GM23338 (cell line): ENCODE data around the gene WNT1. TPM values are rescaled to one million over a fixed set of nuclear protein-coding genes. Genes with fewer than 3 reads are reported as not detected.

ENCODE experiments used
- ATAC-seq: fragments of 200-7000 bp; cut with Tn5 transposase; 3 replicates; pipeline ENCODE4 v1.9.1; 2020
- DNase-seq: peaks from one replicate; pipeline ENCODE4 v3.0.0-alpha.2; 2015; ENCODE audit warnings: low spot score
- H2AFZ ChIP-seq: fragments of 200-600 bp; sonication (generic); 2 replicates; pipeline ENCODE4 v1.8.0; 2016; ENCODE audit warnings: antibody characterized with exemption, mild to moderate bottlenecking, moderate library complexity
- H3F3A ChIP-seq: fragments of 200-600 bp; sonication (generic); replicated peaks from 2 replicates; pipeline ENCODE4 v1.8.0; 2017; ENCODE audit warnings: antibody characterized with exemption, mixed run types, low read depth
- H3K27ac ChIP-seq: fragments of 200-600 bp; sonication (generic); 2 replicates; pipeline ENCODE4 v1.6.1; 2016; ENCODE audit warnings: low read depth
- H3K27me3 ChIP-seq: fragments of 200-600 bp; sonication (generic); 2 replicates; pipeline ENCODE4 v1.8.0; 2016; ENCODE audit warnings: mild to moderate bottlenecking, mixed run types, moderate library complexity; ENCODE audit not compliant: insufficient read depth
- H3K36me3 ChIP-seq: fragments of 200-600 bp; sonication (generic); 2 replicates; pipeline ENCODE4 v1.8.0; 2016; ENCODE audit warnings: mild to moderate bottlenecking; ENCODE audit not compliant: insufficient read depth
- H3K4me1 ChIP-seq: fragments of 200-600 bp; sonication (generic); 2 replicates; pipeline ENCODE4 v1.8.0; 2016; ENCODE audit warnings: mild to moderate bottlenecking, moderate library complexity; ENCODE audit not compliant: insufficient read depth
- H3K4me2 ChIP-seq: fragments of 200-600 bp; sonication (generic); 2 replicates; pipeline ENCODE4 v1.7.1; 2017; ENCODE audit warnings: mixed run types
- H3K4me3 ChIP-seq: fragments of 200-600 bp; sonication (generic); 2 replicates; pipeline ENCODE4 v1.6.1; 2016; ENCODE audit warnings: mixed run types
- H3K79me2 ChIP-seq: fragments of 200-600 bp; sonication (generic); replicated peaks from 2 replicates; pipeline ENCODE4 v1.8.0; 2017; ENCODE audit warnings: mild to moderate bottlenecking; ENCODE audit not compliant: insufficient read depth
- H3K9me2 ChIP-seq: fragments of 200-600 bp; sonication (generic); 2 replicates; pipeline ENCODE4 v1.8.0; 2017; ENCODE audit not compliant: insufficient read depth
- H4K20me1 ChIP-seq: fragments of 200-600 bp; sonication (generic); replicated peaks from 2 replicates; pipeline ENCODE4 v1.8.0; 2017; ENCODE audit warnings: mild to moderate bottlenecking; ENCODE audit not compliant: insufficient read depth
- H3K27ac Mint-ChIP-seq: 2 replicates; pipeline ENCODE4 v1.8.0; 2020; ENCODE audit warnings: inconsistent platforms, mild to moderate bottlenecking, moderate library complexity, mixed read lengths
- H3K27me3 Mint-ChIP-seq: 3 replicates; pipeline ENCODE4 v1.8.0; 2022; ENCODE audit warnings: low read depth, mild to moderate bottlenecking, moderate library complexity, mixed read lengths, inconsistent platforms; ENCODE audit not compliant: insufficient read depth, poor library complexity
- H3K36me3 Mint-ChIP-seq: 3 replicates; pipeline ENCODE4 v1.8.0; 2021; ENCODE audit warnings: low read depth, mild to moderate bottlenecking, inconsistent platforms, moderate library complexity, mixed read lengths
- H3K4me1 Mint-ChIP-seq: 3 replicates; pipeline ENCODE4 v1.8.0; 2020; ENCODE audit warnings: mild to moderate bottlenecking, inconsistent platforms, mixed read lengths
- H3K4me3 Mint-ChIP-seq: 3 replicates; pipeline ENCODE4 v1.8.0; 2021; ENCODE audit warnings: moderate library complexity, mild to moderate bottlenecking, inconsistent platforms, mixed read lengths
- H3K9me3 Mint-ChIP-seq: 3 replicates; pipeline ENCODE4 v1.8.0; 2020; ENCODE audit warnings: moderate library complexity, mild to moderate bottlenecking, inconsistent platforms, mixed read lengths
- CREB1 ChIP-seq: fragments of 250-450 bp; sonication (Bioruptor Pico); IDR thresholded peaks from 2 replicates; pipeline ENCODE4 v1.5.0; 2020; ENCODE audit warnings: low read depth, mild to moderate bottlenecking, moderate library complexity
- EZH2 ChIP-seq: fragments of 200-600 bp; sonication (generic); IDR thresholded peaks from one replicate; pipeline ENCODE4 v1.8.0; 2017; ENCODE audit warnings: antibody characterized with exemption, mild to moderate bottlenecking, low read depth; ENCODE audit not compliant: unreplicated experiment
- EZH2phosphoT487 ChIP-seq: fragments of 200-600 bp; sonication (generic); IDR thresholded peaks from one replicate; pipeline ENCODE4 v1.8.1; 2018; ENCODE audit warnings: antibody characterized with exemption; ENCODE audit not compliant: unreplicated experiment
- ZNF114 ChIP-seq: fragments of 250-450 bp; sonication (Bioruptor Pico); IDR thresholded peaks from 2 replicates; pipeline ENCODE4 v1.5.0; 2020; ENCODE audit warnings: mild to moderate bottlenecking, moderate library complexity
- ZNF331 ChIP-seq: fragments of 250-450 bp; sonication (Bioruptor Pico); IDR thresholded peaks from 2 replicates; pipeline ENCODE4 v1.5.0; 2020; ENCODE audit warnings: low read depth, mild to moderate bottlenecking, moderate library complexity
- polyA plus RNA-seq: library from polyadenylated mRNA; unstranded; fragments of >200 nt; fragmentation: Nextera tagmentation; extraction: Ambion mirVana; gene quantifications from 2 replicates; pipeline ENCODE4 v1.2.1, GENCODE V29; 2016
- total RNA-seq: library from RNA; depleted of rRNA; stranded (reverse); fragments of >200 nt; shearing (Covaris generic); gene quantifications from 2 replicates; pipeline ENCODE4 v1.2.3, GENCODE V29; 2014
- TF ChIP-seq, protein P1 (sequence below), 2 experiments: fragments of 200-600 bp in 1 of 2; sonication (generic) in 1 of 2; conservative IDR thresholded peaks; 2 replicates each; pipeline versions ENCODE4 v1.5.1 to v1.6.1; 2016 to 2017; ENCODE audit warnings: antibody characterized with exemption in 2 of 2, low read depth in 2 of 2, mild to moderate bottlenecking in 2 of 2, moderate library complexity in 1 of 2

WNT1 gene
- total and polyA plus RNA-seq, 2 experiments from 2014 or later: not detected

- no peak overlapping the region for H3K27ac Mint-ChIP-seq
- Histone ChIP-seq H3K36me3 (no peaks in the 10 kb centered on the region), H3K4me2 (peak overlapping the region; percentile 88), H3K9me2 (no peaks in the 10 kb centered on the region), H3F3A (peaks cover 24% of the 10 kb centered on the region), H3K79me2 (no peaks in the 10 kb centered on the region), H3K4me3 (peak overlapping the region; percentile 55), H3K4me1 (peaks cover 59% of the 10 kb centered on the region), H4K20me1 (peaks cover 12% of the 10 kb centered on the region; the same call in 1 of the 2 replicates), H3K27me3 (peaks cover 88% of the 10 kb centered on the region), H2AFZ (no peak overlapping the region), H3K27ac (no peak overlapping the region)
- no peaks in the 10 kb centered on the region; the same call in 1 of the 3 replicates for H3K36me3 Mint-ChIP-seq
- TF ChIP-seq EZH2 (peak; percentile 55), EZH2phosphoT487 (no peak)
- peaks cover 67% of the 10 kb centered on the region for H3K4me1 Mint-ChIP-seq
- peaks cover 80% of the 10 kb centered on the region for H3K27me3 Mint-ChIP-seq
- H3K9me3 Mint-ChIP-seq: no peaks in the 10 kb centered on the region; the same call in 2 of the 3 replicates
- peak; percentile 63 for DNase-seq
- ATAC-seq: peak; percentile 12
- H3K4me3 Mint-ChIP-seq: peak overlapping the region; percentile 1
Observed at GRCh38 chr12:48969160-48969771, 8.9 kb upstream of the WNT1 start.

GRCh38 chr12:48969833-48970701 is 8.1 kb upstream of the WNT1 start:
- Mint-ChIP-seq H3K27me3 (peaks cover 88% of the 10 kb centered on the region), H3K4me3 (peak overlapping the region; percentile 60), H3K4me1 (peaks cover 59% of the 10 kb centered on the region), H3K9me3 (no peaks in the 10 kb centered on the region; the same call in 2 of the 3 replicates), H3K36me3 (no peaks in the 10 kb centered on the region; the same call in 1 of the 3 replicates), H3K27ac (no peak overlapping the region)
- DNase-seq: peak; percentile 51
- H2AFZ ChIP-seq: peak overlapping the region; percentile 32; the same call in 1 of the 2 replicates
- H4K20me1 ChIP-seq: peaks cover 12% of the 10 kb centered on the region; the same call in 1 of the 2 replicates
- H3K27me3 ChIP-seq: peaks cover 96% of the 10 kb centered on the region
- H3F3A ChIP-seq: peaks cover 21% of the 10 kb centered on the region; the same call in 1 of the 2 replicates
- no peaks in the 10 kb centered on the region for H3K9me2 ChIP-seq
- H3K4me3 ChIP-seq: peak overlapping the region; percentile 55
- H3K4me2 ChIP-seq: peak overlapping the region; percentile 88
- H3K79me2 ChIP-seq: no peaks in the 10 kb centered on the region
- H3K36me3 ChIP-seq: no peaks in the 10 kb centered on the region
- no peak overlapping the region for H3K27ac ChIP-seq
- TF ChIP-seq CREB1 (CRISPR knock-in tag) (no peak), EZH2 (peak; percentile 95), EZH2phosphoT487 (peak; percentile 99), ZNF331 (CRISPR knock-in tag) (no peak), ZNF114 (CRISPR knock-in tag) (no peak)
- TF ChIP-seq, protein P1, sequence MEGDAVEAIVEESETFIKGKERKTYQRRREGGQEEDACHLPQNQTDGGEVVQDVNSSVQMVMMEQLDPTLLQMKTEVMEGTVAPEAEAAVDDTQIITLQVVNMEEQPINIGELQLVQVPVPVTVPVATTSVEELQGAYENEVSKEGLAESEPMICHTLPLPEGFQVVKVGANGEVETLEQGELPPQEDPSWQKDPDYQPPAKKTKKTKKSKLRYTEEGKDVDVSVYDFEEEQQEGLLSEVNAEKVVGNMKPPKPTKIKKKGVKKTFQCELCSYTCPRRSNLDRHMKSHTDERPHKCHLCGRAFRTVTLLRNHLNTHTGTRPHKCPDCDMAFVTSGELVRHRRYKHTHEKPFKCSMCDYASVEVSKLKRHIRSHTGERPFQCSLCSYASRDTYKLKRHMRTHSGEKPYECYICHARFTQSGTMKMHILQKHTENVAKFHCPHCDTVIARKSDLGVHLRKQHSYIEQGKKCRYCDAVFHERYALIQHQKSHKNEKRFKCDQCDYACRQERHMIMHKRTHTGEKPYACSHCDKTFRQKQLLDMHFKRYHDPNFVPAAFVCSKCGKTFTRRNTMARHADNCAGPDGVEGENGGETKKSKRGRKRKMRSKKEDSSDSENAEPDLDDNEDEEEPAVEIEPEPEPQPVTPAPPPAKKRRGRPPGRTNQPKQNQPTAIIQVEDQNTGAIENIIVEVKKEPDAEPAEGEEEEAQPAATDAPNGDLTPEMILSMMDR (conservative IDR thresholded peaks at IDR 0.05; ENCODE audit: low read depth in 2 of 2): peak in 1 of 2 experiments; percentile 25; a peak in 2 of 4 replicates
- ATAC-seq: peak; percentile 11
- H3K4me1 ChIP-seq: peaks cover 55% of the 10 kb centered on the region
